GM19099 (cell line): Measurements from ENCODE around the gene NAA20.

ENCODE experiments used
- POLR2A ChIP-seq: IDR thresholded peaks from 3 replicates; pipeline ENCODE4 v1.6.1; 2011; ENCODE audit warnings: low read depth; ENCODE audit not compliant: insufficient read length; ENCODE audit errors: extremely low read depth

NAA20 gene

DNA sequence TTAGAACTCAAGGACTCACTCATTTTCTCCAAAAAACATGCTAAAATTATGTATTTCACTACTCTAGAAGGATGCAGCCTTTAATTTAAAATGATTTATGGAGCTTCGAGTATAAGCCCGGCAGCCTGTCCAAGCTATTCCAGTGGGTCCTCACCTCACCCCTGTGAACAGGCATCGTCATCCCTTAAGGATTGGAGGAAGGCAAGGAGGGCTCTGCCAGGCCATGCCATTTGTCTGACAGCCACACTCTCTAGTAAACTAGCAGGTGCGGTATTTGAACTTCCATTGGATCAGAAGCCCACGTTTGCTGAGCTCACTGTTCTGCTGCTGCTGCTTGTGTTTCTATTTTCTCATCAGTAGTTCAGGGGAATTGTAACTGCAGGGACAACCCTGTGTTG is 39.8 kb upstream of the NAA20 start:
- no peak for TF ChIP-seq POLR2A

DNA sequence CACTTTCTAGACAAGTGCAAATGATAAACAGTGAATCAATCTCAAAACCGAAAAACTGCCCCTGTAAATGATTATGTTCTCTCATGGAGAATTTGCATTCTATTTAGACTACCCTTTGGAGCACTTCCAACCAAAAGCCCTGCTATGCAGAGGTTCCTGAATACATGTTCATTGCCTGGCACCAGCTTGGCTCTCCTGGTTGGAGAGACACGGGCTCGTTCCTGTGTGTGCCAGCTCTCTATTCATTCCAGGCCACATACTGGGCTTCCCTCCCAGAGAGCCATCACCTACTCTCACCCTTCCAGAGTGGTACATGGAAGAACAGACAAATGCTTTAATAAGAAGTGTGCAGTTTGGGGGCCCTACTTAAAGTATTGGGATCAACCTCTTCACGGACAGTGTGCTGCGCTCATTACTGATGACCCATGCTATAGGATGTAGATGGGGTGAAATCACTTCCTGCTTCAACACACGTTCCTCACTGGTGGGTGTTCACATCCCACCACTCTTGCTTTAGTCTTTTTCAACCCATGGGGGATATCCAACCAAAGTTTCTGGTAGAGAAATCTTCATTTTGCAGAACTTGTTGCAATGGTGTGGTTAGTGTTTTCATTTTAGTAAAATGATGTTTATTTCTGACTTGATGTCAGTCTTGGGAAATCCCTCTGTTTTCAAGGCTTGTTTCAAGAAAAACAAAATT is 38.5 kb upstream of the NAA20 start:
- TF ChIP-seq POLR2A: no peak

DNA sequence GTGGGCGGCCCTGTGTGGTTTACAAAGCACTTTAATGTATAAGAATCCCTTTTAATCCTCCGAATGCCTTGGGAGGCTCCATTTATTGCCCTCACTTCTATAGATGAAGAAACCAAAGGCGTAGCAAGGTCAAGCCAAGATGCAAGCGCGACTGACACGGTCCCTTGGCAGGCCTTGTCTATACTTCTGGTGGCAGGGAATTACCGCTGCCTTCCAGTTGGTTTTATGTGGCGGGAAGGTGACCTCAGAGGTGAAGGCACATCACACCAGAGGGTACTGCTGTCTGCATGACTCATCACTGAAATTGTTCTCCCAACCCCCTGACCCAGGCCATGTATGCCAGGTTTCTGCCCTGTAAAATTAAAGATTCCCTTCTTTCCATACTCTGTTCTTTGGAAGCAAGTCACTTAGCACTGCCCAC is 36.1 kb upstream of the NAA20 start:
- TF ChIP-seq POLR2A: no peak

DNA sequence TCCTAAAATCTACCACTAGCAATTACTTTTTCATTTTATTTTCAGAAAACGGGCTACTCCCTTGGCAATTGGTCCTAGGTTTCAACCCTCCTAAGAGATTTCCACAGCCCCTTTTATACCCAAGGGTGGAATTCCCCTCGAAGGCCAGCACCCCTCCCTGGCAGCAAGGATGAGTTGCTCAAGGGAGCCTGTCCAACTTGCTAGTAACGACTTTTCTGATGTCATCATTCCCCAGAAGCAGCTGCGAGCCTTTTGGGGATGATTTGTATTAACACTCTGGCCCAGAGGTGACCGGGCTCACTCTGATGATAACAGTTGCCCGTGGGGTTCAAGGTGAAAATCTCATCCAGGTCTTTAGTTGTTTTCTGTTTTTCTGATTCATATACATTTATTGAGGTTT is 30.7 kb upstream of the NAA20 start:
- TF ChIP-seq POLR2A: no peak

DNA sequence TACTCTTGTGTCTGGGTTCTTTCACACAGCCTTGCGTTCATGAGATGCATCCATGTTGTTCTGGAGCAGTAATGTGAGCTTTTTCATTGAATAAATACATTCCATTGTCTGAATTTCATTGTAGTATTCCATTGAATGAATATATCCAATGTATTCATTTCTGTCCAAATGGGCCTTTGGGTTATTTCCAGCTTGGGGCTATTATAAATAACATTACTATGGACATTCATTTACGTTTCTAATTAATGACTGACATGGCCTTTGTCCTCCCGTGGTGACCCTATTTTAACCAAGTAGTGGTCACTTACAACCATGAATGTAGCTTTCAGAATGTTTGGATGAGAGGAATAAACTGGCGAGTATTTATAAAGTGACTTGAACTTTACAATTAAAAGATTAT is 30.1 kb upstream of the NAA20 start:
- no peak for TF ChIP-seq POLR2A

DNA sequence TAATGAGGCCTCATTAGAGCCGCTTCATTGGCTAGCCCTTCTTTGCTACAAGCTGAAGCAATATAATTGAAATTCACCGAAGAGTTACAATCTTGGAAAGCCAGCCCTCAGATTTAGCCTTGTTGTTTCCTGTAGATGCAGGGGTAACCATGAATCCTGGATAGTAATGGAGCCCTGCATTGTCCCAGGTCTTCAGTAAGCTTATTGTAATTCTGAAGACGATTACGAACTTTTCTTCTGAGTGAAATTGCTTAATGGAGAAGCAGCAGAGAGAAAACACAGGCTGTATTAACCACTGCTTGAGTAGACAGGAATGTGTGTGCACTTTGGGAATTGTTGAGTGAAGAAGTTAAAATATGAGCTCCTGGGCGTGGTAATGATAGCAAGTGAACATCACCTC is 26.3 kb upstream of the NAA20 start:
- TF ChIP-seq POLR2A: no peak

DNA sequence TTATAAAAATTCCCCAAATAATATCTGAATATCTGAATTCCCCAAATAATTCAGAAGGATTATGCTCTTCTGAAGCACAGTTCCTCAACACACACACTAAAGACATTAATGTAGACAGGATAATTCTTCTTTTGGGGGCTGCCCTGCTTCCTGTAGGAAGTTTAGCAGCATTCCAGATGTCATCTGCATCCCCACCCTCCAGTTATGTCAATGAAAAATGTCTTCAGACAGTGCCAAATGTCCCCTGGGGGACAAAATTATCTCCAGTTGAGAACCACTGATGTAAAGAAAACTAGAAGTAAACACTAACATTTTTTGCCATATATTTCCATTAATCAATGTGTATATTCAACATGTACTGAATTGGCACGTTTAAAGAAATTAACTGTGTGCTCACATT is 25.9 kb upstream of the NAA20 start:
- no peak for TF ChIP-seq POLR2A

DNA sequence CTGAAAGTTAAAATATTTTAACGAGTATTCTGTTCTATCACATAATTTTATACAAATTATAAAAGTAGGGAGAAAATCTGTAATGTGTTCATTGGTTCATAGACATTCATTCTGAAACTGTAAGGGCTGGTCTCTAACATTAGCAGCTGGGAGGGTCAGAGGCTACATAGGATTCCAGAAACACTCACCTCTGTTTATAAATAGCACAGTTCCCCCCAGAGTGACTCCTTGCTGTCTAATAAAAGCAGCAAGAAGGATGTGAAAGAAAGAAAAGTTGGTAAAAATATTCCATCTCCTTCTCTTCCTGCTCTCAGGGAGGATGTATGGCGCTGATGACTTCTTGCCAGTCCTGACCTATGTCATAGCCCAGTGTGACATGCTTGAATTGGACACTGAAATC is 25.3 kb upstream of the NAA20 start:
- TF ChIP-seq POLR2A: no peak

DNA sequence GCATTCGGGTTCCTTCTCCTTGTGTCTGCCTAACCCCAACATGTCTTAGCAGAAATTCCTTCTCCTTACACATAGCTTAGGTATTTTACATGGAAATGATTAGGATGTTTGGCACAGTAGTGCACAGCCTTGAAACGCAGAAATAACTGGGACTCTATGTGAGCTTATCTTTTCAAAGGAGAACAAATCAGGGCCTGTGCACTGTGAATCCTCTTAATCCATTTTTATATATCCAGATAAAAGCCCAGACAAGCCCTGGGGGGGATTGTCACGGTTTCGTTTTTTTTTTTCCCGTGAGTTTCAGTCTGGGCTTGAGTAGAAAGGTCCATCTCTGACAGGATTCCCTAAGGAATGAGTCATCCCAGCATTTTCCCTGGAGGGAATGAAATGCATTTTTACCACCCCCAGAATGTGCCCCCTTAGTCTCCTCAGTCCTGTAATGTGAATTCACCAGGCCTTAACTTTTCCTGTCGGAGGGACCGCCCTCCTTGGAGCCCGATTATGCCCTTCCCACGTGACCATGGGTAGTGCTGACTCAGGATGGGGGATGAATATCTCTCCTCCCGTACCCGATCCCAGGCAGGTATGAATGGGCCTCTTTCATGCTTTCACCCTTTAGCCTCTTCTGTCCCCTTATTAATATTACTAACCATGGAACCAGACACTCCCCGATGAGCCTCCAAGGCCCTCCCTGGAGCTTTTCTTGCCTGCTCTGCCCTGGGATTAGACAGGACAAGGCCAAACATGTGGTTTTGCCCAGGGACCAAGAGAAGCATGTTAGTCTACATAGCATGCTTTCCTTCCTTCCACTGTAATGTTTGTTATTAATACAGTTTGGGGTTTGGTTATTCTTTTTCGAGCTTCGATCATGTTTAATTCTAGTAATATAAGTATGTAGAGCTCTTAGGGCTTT is 23.9 kb upstream of the NAA20 start:
- TF ChIP-seq POLR2A: no peak

DNA sequence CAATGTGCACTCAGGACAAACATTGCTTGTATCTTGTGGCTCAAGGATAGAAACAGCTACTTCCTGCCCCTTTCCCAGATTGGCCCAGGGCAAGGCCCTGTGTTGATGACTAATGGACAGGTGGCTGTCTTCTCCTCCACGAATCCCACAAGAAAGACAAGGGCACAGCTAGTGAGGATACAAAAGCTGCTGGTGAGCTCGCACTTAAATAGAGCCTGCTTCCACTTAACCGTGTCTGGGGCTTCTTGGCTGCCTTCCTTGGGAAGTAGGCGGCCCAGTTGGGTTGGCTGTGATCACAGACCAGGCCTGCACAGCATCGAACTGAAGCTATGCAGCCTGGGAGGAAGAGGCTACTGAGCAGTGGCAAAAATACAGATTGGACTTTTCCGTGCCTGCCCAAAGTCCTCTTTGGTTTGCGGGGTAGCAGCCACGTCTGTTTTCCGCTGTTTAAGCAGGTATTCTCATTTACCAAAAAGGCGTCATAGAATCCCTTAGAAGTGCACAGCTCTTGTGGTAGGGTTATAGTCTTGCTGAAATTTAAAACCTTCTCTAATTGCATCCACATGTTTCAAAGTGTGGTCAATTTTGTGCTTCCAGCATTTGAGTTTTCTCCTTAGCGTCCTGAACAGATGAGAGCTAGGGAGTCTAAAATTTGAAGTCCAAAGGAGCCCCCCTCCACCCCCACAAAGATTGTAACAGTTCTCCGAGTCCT is 23.0 kb upstream of the NAA20 start:
- TF ChIP-seq POLR2A: no peak

DNA sequence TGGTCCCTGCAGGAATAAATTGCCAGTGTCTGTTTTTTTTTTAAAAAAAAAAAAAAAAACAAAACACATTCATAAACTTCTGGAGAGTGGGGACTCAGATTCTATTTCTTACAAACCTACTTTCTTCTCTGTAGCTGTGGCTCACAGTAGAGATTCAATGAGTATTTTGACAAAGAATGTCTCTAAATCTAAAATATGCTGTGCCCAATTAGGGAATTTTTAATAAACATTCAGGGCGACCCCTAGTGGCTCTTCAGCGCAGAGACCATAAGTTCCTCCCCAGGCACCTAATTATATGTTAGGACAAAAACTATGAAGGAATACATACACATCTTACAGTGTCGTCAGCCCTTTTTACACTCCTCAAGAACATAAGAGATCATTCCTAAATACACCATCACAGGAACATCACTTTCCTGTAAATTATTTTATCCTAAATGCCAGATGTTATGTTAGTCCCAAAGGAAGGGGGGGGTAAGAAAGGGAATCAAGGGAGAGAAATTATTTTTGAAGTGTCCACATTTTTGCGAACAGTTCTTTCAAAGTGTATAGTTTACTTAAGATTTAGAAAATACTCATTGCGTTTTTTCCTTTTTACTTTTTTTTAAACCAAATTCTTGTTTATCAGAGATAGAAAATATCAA is 21.8 kb upstream of the NAA20 start:
- TF ChIP-seq POLR2A: no peak

DNA sequence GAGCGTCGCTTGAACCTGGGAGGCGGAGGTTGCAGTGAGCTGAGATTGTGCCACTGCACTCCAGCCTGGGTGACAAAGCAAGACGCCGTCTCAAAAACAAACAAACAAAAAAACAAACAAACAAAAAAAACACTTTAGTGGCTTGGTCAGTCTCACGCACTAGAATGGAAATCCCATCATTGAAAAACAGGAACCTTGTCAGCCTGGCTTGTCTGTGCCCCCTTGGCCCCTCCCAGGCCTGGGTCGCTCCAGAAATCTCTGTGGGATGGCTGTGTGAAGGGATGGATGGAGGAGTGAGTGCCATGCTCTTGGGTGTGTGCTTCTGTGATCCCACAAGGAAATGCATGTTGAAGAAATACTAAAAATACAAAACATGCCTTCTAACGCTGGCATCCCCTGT is 20.9 kb upstream of the NAA20 start:
- no peak for TF ChIP-seq POLR2A

DNA sequence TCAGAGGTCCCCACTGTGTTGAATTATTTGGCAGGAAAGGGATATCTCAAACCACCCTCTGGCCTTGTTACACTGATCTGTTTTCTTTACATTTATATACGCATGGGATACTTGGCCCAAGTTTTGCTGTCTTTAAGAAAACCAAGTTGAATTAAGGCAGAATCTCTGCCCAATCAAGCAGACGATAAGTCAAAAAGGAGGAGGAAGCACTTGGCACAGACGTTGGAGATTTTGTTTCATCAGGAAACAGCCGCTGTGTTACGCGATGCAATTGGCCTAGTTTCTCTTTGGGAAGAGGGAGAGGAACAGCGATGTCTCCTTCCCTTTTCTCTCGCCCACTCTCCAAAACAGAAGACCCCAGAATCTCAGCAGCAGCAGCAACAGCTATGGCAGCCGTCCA is 20.2 kb upstream of the NAA20 start:
- no peak for TF ChIP-seq POLR2A

DNA sequence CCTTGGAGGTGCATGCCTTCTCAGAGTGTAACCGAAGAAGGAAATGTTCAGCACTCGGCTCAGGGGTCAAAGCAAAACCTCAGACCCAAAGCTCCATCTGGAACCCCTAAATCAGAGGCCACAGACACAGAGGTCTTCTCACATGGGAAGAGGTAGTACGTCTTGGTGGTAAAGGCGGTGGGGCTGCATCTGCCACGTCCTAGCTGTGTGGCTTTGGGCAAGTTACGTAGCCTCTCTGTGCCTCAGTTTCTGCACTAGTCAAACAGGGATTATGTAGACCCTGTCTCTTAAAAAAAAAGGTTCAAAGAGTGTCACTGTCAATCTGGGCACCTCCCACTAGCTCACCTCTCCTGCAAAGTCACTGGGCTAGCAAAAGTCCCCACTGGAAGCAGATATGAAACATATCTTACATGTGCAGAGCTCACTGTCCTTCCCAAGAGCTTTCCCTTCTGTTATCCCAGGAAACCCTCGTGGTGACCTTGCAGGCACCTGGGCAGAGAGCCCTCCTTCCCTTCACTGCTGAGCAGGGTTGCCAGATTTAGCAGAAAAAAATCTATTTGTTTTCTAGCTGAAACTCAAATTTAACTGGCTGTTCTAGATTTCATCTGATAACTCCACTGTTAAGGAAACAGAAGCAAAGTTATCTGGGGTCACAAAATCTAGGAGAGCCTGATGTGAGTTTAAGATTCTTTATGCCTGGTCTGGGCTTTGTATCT is 18.0 kb upstream of the NAA20 start:
- TF ChIP-seq POLR2A: no peak
